SK-N-SH (cell line): ENCODE data around the gene ZNRD2. TPM values are rescaled to one million over a fixed set of nuclear protein-coding genes. Genes with fewer than 3 reads are reported as not detected.

Source experiments
- CTCF ChIA-PET: fragments of 300-600, 350-600 bp; formaldehyde crosslinking; extraction: SDS; loops from one replicate; lab custom pipeline; 2021; lab: Yijun Ruan, JAX
- POLR2A ChIA-PET: fragments of 350-600 bp; sonication (Branson Sonifier 250); formaldehyde crosslinking; extraction: SDS; loops from one replicate; lab custom pipeline; 2020; ENCODE audit warnings: antibody characterized with exemption, inconsistent platforms; lab: Yijun Ruan, JAX
- DNase-seq: peaks from one replicate; pipeline ENCODE4 v3.0.0; 2012
- H2AFZ ChIP-seq: fragments of 200-600 bp; sonication (generic); 2 replicates; pipeline ENCODE4 v1.8.1; 2016; ENCODE audit warnings: antibody characterized with exemption, mild to moderate bottlenecking, low read depth
- H3F3A ChIP-seq: fragments of 200-600 bp; sonication (generic); replicated peaks from 2 replicates; pipeline ENCODE3; 2016; ENCODE audit warnings: antibody characterized with exemption, mild to moderate bottlenecking; ENCODE audit not compliant: insufficient read depth
- H3K27ac ChIP-seq, 2 experiments: fragments of 200-500 bp in 1 of 2; fragments of 200-600 bp in 1 of 2; sonication (Bioruptor generic) in 1 of 2; sonication (generic), shearing (Covaris generic) in 1 of 2; 2 replicates each; pipeline versions ENCODE4 v1.5.1 to v1.6.1; 2014 to 2016; ENCODE audit warnings: low read depth in 2 of 2, inconsistent platforms in 1 of 2, low read length in 1 of 2, mild to moderate bottlenecking in 1 of 2, mixed read lengths in 1 of 2
- H3K27me3 ChIP-seq: fragments of 200-600 bp; sonication (generic), shearing (Covaris generic); 2 replicates; pipeline ENCODE4 v1.6.1; 2016; ENCODE audit warnings: mixed run types; ENCODE audit not compliant: insufficient read depth
- H3K36me3 ChIP-seq, 2 experiments: fragments of 200-500 bp in 1 of 2; fragments of 200-600 bp in 1 of 2; sonication (Bioruptor generic) in 1 of 2; sonication (generic) in 1 of 2; replicated peaks in 1 of 2; 2 replicates each; pipeline versions ENCODE3 to v1.5.1; 2014 to 2016; ENCODE audit warnings: low read length in 1 of 2, mild to moderate bottlenecking in 1 of 2; ENCODE audit not compliant: insufficient read depth in 2 of 2, control insufficient read depth in 1 of 2
- H3K4me1 ChIP-seq, 2 experiments: fragments of 200-500 bp in 1 of 2; fragments of 200-600 bp in 1 of 2; sonication (Bioruptor generic) in 1 of 2; sonication (generic), shearing (Covaris generic) in 1 of 2; 2 replicates each; pipeline versions ENCODE4 v1.5.1 to v1.6.1; 2014 to 2016; ENCODE audit warnings: low read depth in 1 of 2, low read length in 1 of 2, mixed run types in 1 of 2; ENCODE audit not compliant: insufficient read depth in 2 of 2, control insufficient read depth in 1 of 2
- H3K4me2 ChIP-seq: fragments of 200-600 bp; sonication (generic), shearing (Covaris generic); 2 replicates; pipeline ENCODE4 v1.6.1; 2017; ENCODE audit warnings: mixed run types
- H3K4me3 ChIP-seq, 2 experiments: fragments of 200-500 bp in 1 of 2; fragments of 200-600 bp in 1 of 2; sonication (Bioruptor generic) in 1 of 2; sonication (generic), shearing (Covaris generic) in 1 of 2; 2 replicates each; pipeline versions ENCODE4 v1.5.1 to v1.8.1; 2014 to 2016; ENCODE audit warnings: low read depth in 2 of 2, inconsistent platforms in 1 of 2, low read length in 1 of 2, mild to moderate bottlenecking in 1 of 2, mixed read lengths in 1 of 2, moderate library complexity in 1 of 2
- H3K79me2 ChIP-seq: fragments of 200-600 bp; sonication (generic); 2 replicates; pipeline ENCODE4 v1.8.1; 2017; ENCODE audit warnings: mild to moderate bottlenecking; ENCODE audit not compliant: insufficient read depth
- H3K9ac ChIP-seq: fragments of 200-600 bp; sonication (generic); 2 replicates; pipeline ENCODE4 v1.6.1; 2017; ENCODE audit warnings: mixed run types
- H3K9me2 ChIP-seq: fragments of 200-600 bp; sonication (generic); 2 replicates; pipeline ENCODE4 v1.6.1; 2017; ENCODE audit warnings: mixed run types
- H3K9me3 ChIP-seq: fragments of 200-600 bp; sonication (generic); 2 replicates; pipeline ENCODE4 v1.6.1; 2017; ENCODE audit warnings: mixed run types, mild to moderate bottlenecking, moderate library complexity
- H4K20me1 ChIP-seq: fragments of 200-600 bp; sonication (generic); 2 replicates; pipeline ENCODE4 v1.6.1; 2017; ENCODE audit warnings: mild to moderate bottlenecking, mixed run types; ENCODE audit not compliant: insufficient read depth
- CHD2 ChIP-seq: fragments of 150-350 bp; IDR thresholded peaks from 2 replicates; pipeline ENCODE4 v1.6.1; 2018; ENCODE audit warnings: low read length; ENCODE audit not compliant: partially characterized antibody
- EP300 ChIP-seq, 2 experiments: IDR thresholded peaks; 2 replicates each; pipeline versions ENCODE4 v1.4.0 to v1.6.1; 2012; ENCODE audit warnings: borderline replicate concordance in 1 of 2, low read depth in 1 of 2, low read length in 1 of 2
- EZH2phosphoT487 ChIP-seq: fragments of 200-600 bp; sonication (generic); IDR thresholded peaks from 2 replicates; pipeline ENCODE4 v1.6.1; 2017; ENCODE audit warnings: low read depth, mixed run types, mild to moderate bottlenecking, antibody characterized with exemption, moderate library complexity, borderline replicate concordance
- FOSL2 ChIP-seq: IDR thresholded peaks from 2 replicates; pipeline ENCODE4 v1.4.0; 2012; ENCODE audit warnings: low read depth, mild to moderate bottlenecking, moderate library complexity, borderline replicate concordance
- FOXM1 ChIP-seq: IDR thresholded peaks from 2 replicates; pipeline ENCODE4 v1.4.0; 2012; ENCODE audit warnings: low read depth, mild to moderate bottlenecking
- NFIC ChIP-seq: IDR thresholded peaks from 2 replicates; pipeline ENCODE4 v1.4.0; 2012; ENCODE audit warnings: borderline replicate concordance
- NRF1 ChIP-seq: IDR thresholded peaks from 2 replicates; pipeline ENCODE4 v1.6.1; 2012; ENCODE audit warnings: low read depth, mild to moderate bottlenecking, low read length
- PBX3 ChIP-seq: IDR thresholded peaks from 2 replicates; pipeline ENCODE4; 2012
- RAD21 ChIP-seq: IDR thresholded peaks from 2 replicates; pipeline ENCODE4 v1.6.1; 2012; ENCODE audit warnings: mild to moderate bottlenecking, low read length
- RCOR1 ChIP-seq: fragments of 150-350 bp; IDR thresholded peaks from 2 replicates; pipeline ENCODE4 v1.6.1; 2017; ENCODE audit warnings: antibody characterized with exemption, low read length
- RXRA ChIP-seq: IDR thresholded peaks from 2 replicates; pipeline ENCODE4 v1.4.0; 2012; ENCODE audit warnings: low read depth, mild to moderate bottlenecking, borderline replicate concordance
- SMC3 ChIP-seq: IDR thresholded peaks from 2 replicates; pipeline ENCODE4 v1.6.1; 2012; ENCODE audit warnings: low read depth, low read length, improper control_type of control experiment
- TCF12 ChIP-seq: IDR thresholded peaks from 2 replicates; pipeline ENCODE4 v1.4.0; 2012
- TEAD4 ChIP-seq: IDR thresholded peaks from 2 replicates; pipeline ENCODE4 v1.4.0; 2012; ENCODE audit warnings: mild to moderate bottlenecking, borderline replicate concordance; ENCODE audit not compliant: insufficient read depth
- USF2 ChIP-seq: fragments of 150-350 bp; IDR thresholded peaks from 2 replicates; pipeline ENCODE4 v1.6.1; 2017; ENCODE audit warnings: antibody characterized with exemption, low read length, low read depth, borderline replicate concordance
- WGBS: methylation state at CpG from one replicate; pipeline ENCODE4 v1.1.6; 2017; ENCODE audit warnings: low lambda C conversion rate; 5-methylcytosine and 5-hydroxymethylcytosine counted together
- polyA plus RNA-seq, 3 experiments: library from polyadenylated mRNA; depleted of rRNA; stranded (reverse); fragments of >200 nt; gene quantifications; 2 replicates each; pipeline ENCODE4 v1.2.3, GENCODE V29; 2012
- TF ChIP-seq, protein P1 (sequence below): fragments of 200-600 bp; sonication (generic); IDR thresholded peaks from 2 replicates; pipeline ENCODE4 v1.6.1; 2017; ENCODE audit warnings: antibody characterized with exemption, mild to moderate bottlenecking, moderate library complexity
- TF ChIP-seq, protein P2 (sequence below): fragments of 150-350 bp; IDR thresholded peaks from 2 replicates; pipeline ENCODE4 v1.6.1; 2016; ENCODE audit warnings: mild to moderate bottlenecking, low read depth, low read length
- TF ChIP-seq, protein P3 (sequence below): IDR thresholded peaks from 2 replicates; pipeline ENCODE4 v1.4.0; 2012; ENCODE audit warnings: low read depth, borderline replicate concordance
- TF ChIP-seq, protein P4 (sequence below): IDR thresholded peaks from 2 replicates; pipeline ENCODE4 v1.4.0; 2012; ENCODE audit warnings: low read depth

Gene ZNRD2
- polyA plus RNA-seq, 1 of the 3 experiments (the other 2 are of a cell fraction), result 78.1 TPM

DNA sequence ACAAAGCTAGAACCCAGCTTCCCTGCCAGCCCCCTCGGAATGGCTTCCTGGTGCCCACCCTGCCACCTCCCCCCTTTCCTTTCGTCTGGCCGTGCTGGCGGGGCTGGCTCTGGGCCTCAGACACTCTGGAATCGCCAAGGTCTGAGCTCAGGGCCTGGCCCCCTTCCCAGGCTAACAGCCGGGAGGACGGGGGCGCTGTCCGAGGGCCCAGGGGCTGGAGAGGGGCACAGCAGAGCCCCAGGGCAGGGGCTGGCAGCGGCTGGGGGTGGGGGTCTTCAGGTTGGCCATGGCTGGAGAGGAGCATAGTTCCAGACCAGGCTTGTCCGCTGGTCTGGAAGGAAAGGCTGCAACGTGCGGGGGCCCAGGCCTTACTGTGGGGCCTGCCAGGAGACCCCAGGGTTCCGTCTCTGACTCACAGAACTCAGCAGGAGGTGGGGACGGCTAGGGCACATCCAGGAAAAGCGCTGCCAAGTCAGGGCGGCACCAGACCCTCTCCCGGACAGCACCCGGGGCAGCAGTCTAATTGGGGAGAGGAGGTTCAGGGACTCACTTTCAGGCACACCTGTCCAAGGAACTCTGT, 11.3 kb upstream of the ZNRD2 start:
- peak overlapping the region; percentile 87 for H3K9ac ChIP-seq
- peaks cover 43% of the 10 kb centered on the region for H3K79me2 ChIP-seq
- 0 out of 2 replicates have a peak overlapping the region, but pooled peaks have one; percentile 37 for H2AFZ ChIP-seq
- no peaks in the 10 kb centered on the region for H3K27me3 ChIP-seq
- H3K4me1 ChIP-seq, result peaks cover 53 to 67% of the 10 kb centered on the region in 2 experiments
- 4% methylated on average over 15 of the region's 19 CpGs for WGBS
- no peaks in the 10 kb centered on the region for H3K36me3 ChIP-seq
- peak; percentile 70 for DNase-seq
- H3K4me2 ChIP-seq, result peak overlapping the region; percentile 91
- H3K4me3 ChIP-seq, result peak overlapping the region; percentile 65 to 85
- ChIA-PET POLR2A (interaction anchor here (1.0 to 3.3 kb wide), 5 partner anchors 11 to 60 kb away, joined by 3 to 12 read pairs (median 3); partner anchors contain the start of genes FAM89B, MALAT1 and ZNRD2), CTCF (interaction anchor here (0.5 to 6.4 kb wide), 4 partner anchors 12 to 139 kb away, joined by 3 to 69 read pairs (median 36); partner anchors contain the start of genes FAM89B and ZNRD2)
- H3K27ac ChIP-seq, result peak overlapping the region; percentile 97
- H3F3A ChIP-seq, result peaks cover 51% of the 10 kb centered on the region
- H3K9me2 ChIP-seq, result no peaks in the 10 kb centered on the region
- H3K9me3 ChIP-seq, result no peaks in the 10 kb centered on the region
- TF ChIP-seq RAD21 (no peak), EP300 (IDR thresholded peaks at IDR 0.05; ENCODE audit: borderline replicate concordance in 1 of 2, low read depth in 1 of 2, low read length in 1 of 2) (peak in 1 of 2 experiments; percentile 40; a peak in 1 of 4 replicates), RXRA (peak; percentile 26; the same call in 1 of the 2 replicates), NFIC (peak; percentile 6), TEAD4 (no peak)
- TF ChIP-seq, protein P1, sequence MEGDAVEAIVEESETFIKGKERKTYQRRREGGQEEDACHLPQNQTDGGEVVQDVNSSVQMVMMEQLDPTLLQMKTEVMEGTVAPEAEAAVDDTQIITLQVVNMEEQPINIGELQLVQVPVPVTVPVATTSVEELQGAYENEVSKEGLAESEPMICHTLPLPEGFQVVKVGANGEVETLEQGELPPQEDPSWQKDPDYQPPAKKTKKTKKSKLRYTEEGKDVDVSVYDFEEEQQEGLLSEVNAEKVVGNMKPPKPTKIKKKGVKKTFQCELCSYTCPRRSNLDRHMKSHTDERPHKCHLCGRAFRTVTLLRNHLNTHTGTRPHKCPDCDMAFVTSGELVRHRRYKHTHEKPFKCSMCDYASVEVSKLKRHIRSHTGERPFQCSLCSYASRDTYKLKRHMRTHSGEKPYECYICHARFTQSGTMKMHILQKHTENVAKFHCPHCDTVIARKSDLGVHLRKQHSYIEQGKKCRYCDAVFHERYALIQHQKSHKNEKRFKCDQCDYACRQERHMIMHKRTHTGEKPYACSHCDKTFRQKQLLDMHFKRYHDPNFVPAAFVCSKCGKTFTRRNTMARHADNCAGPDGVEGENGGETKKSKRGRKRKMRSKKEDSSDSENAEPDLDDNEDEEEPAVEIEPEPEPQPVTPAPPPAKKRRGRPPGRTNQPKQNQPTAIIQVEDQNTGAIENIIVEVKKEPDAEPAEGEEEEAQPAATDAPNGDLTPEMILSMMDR, result peak; percentile 36
- peaks cover 14% of the 10 kb centered on the region for H4K20me1 ChIP-seq

DNA sequence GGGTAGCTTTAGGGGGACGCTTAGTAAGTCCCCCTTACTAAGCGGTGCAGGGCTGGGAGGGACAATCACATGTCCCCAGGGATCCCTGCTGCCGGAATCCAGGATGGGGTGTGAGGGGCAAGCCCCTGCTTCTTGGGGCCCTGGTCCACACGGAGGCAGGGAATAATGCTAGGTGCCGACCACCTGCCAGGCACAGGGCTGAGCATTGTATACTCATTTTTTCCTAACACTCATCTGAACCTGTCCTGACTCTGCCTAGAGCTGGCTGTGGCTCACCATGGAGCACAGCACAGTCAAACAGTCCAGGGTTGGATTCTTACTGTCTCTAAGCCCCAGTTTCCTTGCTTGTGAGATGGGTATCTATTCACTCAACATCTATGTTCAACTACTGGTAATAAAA, 10.7 kb upstream of the ZNRD2 start:
- Histone ChIP-seq H3K79me2 (peaks cover 38% of the 10 kb centered on the region), H4K20me1 (peaks cover 11% of the 10 kb centered on the region), H3F3A (peaks cover 51% of the 10 kb centered on the region), H3K4me1 (peaks cover 53 to 65% of the 10 kb centered on the region in 2 experiments), H3K9me3 (no peaks in the 10 kb centered on the region), H3K4me2 (peak overlapping the region; percentile 91), H3K27me3 (no peaks in the 10 kb centered on the region), H3K36me3 (no peaks in the 10 kb centered on the region), H2AFZ (no peak overlapping the region), H3K27ac (peak overlapping the region; percentile 97), H3K4me3 (peak overlapping the region in 1 of 2 experiments; percentile 85; a peak in 1 of 4 replicates), H3K9me2 (no peaks in the 10 kb centered on the region), H3K9ac (peak overlapping the region; percentile 87; the same call in 1 of the 2 replicates)
- CTCF ChIA-PET, result interaction anchor here (0.5 to 6.4 kb wide), 7 partner anchors 7 to 139 kb away, joined by 3 to 69 read pairs (median 10); partner anchors contain the start of genes FAM89B and ZNRD2
- POLR2A ChIA-PET, result interaction anchor here (1.0 to 3.3 kb wide), 3 partner anchors 11 to 60 kb away, joined by 3 to 12 read pairs (median 10); partner anchors contain the start of genes FAM89B, MALAT1 and ZNRD2
- 65% methylated on average over 3 of the region's 5 CpGs for WGBS
- DNase-seq, result no peak
- TF ChIP-seq RCOR1, result no peak
- no peak for TF ChIP-seq TCF12
- TF ChIP-seq FOXM1, result no peak
- no peak for TF ChIP-seq EZH2phosphoT487
- no peak for TF ChIP-seq PBX3
- TF ChIP-seq, protein P2, sequence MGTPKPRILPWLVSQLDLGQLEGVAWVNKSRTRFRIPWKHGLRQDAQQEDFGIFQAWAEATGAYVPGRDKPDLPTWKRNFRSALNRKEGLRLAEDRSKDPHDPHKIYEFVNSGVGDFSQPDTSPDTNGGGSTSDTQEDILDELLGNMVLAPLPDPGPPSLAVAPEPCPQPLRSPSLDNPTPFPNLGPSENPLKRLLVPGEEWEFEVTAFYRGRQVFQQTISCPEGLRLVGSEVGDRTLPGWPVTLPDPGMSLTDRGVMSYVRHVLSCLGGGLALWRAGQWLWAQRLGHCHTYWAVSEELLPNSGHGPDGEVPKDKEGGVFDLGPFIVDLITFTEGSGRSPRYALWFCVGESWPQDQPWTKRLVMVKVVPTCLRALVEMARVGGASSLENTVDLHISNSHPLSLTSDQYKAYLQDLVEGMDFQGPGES, result no peak
- no peak for TF ChIP-seq FOSL2
- no peak for TF ChIP-seq USF2
- no peak for TF ChIP-seq SMC3
- TF ChIP-seq, protein P3, sequence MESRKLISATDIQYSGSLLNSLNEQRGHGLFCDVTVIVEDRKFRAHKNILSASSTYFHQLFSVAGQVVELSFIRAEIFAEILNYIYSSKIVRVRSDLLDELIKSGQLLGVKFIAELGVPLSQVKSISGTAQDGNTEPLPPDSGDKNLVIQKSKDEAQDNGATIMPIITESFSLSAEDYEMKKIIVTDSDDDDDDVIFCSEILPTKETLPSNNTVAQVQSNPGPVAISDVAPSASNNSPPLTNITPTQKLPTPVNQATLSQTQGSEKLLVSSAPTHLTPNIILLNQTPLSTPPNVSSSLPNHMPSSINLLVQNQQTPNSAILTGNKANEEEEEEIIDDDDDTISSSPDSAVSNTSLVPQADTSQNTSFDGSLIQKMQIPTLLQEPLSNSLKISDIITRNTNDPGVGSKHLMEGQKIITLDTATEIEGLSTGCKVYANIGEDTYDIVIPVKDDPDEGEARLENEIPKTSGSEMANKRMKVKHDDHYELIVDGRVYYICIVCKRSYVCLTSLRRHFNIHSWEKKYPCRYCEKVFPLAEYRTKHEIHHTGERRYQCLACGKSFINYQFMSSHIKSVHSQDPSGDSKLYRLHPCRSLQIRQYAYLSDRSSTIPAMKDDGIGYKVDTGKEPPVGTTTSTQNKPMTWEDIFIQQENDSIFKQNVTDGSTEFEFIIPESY, result no peak
- TF ChIP-seq, protein P4, sequence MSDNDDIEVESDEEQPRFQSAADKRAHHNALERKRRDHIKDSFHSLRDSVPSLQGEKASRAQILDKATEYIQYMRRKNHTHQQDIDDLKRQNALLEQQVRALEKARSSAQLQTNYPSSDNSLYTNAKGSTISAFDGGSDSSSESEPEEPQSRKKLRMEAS, result no peak
- no peak for TF ChIP-seq CHD2
- no peak for TF ChIP-seq NRF1
